H7 (cell line): ENCODE measurements around the gene GMPS. TPM values are rescaled to one million over a fixed set of nuclear protein-coding genes. Genes with fewer than 3 reads are reported as not detected.
"Not testable (repeated sequence)": the region's sequence is repeated elsewhere in the genome, so short reads cannot be mapped to it uniquely, and the experiment has no call there.

Source experiments
- DNase-seq: peaks from one replicate; pipeline ENCODE4 v3.0.0; 2012
- H3K27me3 ChIP-seq: 2 replicates; pipeline ENCODE4 v1.6.0; 2011; ENCODE audit warnings: mild to moderate bottlenecking, low read length; ENCODE audit not compliant: control insufficient read depth, insufficient read depth
- H3K36me3 ChIP-seq: replicated peaks from 2 replicates; pipeline ENCODE4 v1.5.1; 2011; ENCODE audit warnings: low read length; ENCODE audit not compliant: control insufficient read depth, insufficient read depth
- H3K4me3 ChIP-seq: 2 replicates; pipeline ENCODE4 v1.5.1; 2011; ENCODE audit warnings: low read depth, mild to moderate bottlenecking, control low read depth, low read length, moderate library complexity; ENCODE audit not compliant: insufficient read depth
- total RNA-seq: library from RNA; depleted of rRNA; stranded (reverse); fragments of >200 nt; shearing (Covaris generic); gene quantifications from 2 replicates; pipeline ENCODE4 v1.2.3, GENCODE V29; 2014; rRNA removed

Gene GMPS
- total RNA-seq = 86.5 and 116 TPM in 2 replicates

DNA sequence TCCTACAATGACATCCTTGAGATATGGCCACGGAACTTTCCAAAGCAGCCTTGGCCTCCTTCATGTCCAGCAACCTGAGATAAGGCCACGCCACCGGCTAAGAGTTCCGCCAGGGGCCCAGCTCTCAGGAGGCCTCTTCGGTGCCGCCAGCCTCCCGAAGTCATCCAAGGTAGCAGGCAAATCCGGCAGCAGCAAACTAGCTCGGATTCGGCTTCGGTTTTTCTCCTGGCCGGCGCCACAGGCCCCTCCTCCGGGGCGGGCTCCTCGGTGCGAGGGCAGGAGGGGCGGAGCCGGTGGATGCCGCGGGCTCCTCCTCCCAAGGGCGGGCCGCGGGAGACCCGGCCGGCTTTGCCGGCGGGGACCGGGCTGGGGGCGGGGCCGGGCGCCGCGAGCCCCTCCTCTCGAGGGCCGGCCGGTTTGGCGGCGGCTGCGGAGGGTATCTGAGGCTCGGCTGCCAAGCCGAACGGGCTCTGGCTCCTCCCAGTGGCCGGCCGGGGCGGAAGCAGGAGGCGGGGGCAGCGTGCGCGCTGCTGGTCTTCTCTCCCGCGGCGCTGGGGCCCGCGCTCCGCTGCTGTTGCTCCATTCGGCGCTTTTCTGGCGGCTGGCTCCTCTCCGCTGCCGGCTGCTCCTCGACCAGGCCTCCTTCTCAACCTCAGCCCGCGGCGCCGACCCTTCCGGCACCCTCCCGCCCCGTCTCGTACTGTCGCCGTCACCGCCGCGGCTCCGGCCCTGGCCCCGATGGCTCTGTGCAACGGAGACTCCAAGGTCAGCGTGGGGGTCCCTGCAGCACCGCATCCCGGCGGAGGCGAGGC is at the start of gene GMPS:
Gene GMPS, plus strand, starts transcription at position 518 of the 812 bp plus-strand sequence. Its CDS starts 221 bp downstream, at position 739.
- Histone ChIP-seq H3K36me3 (no peaks in the 10 kb centered on the region), H3K4me3 (peak within 1 kb of the TSS; percentile 93), H3K27me3 (no peaks in the 10 kb centered on the region)
- peak; percentile 98 for DNase-seq

DNA sequence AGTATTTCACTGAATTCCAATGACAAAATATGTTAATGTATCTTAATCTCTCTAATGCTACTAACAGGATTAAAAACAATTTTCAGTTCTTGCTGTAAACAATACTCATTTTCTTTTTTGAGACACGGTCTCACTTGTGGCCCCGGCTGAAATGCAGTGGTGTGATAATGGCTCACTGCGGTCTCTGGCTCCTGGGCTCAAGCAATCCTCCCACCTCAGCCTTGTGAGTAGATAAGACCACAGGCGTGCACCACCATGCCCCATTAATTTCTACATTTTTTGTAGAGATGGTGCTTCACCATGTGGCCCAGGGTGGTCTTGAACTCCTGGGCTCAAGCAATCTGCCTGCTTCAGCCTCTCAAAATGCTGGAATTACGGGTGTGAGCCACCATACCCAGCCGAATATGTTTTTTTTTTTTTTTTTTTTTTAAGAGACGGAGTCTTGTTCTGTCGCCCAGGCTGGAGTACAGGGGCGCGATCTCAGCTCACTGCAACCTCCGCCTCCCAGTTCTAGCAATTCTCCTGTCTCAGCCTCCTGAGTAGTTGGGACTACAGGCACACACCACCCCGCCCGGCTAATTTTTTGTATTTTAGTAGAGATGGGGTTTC is 41.9 kb upstream of the GMPS start:
- not testable (repeated sequence) for H3K27me3 ChIP-seq, H3K4me3 ChIP-seq, DNase-seq, H3K36me3 ChIP-seq

DNA sequence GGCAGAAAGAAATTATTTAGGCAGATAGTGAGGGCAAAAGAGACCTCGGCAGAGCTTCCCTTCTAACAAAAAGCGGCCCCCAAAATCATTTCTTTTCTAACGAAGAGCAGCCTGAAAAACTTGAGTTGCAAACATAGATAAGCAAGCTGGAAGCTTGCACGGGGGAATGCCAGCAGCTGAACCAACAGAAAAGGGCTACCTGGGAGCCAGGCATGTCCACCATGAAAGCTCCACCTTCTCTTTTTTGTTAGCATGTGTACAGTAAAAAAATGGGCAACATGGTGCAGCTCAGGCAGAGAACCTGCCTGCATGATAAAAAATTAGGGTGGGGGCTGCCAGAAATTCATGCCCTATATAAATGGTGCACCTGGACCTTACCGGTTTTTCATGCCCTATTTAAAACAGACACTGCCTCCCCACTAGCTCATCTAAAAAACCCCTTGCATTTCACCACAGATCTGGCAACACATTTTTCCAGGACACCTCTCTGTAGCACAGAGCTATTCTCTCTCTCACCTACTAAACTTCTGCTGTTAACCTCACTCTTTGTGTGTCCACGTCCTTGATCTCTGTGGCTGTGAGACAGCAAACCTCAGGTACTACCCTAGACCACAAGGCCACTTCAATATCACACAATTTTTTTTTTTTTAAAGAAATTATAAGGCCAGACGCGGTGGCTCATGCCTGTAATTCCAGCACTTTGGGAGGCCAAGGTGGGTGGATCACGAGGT is 34.9 kb upstream of the GMPS start:
- no peaks in the 10 kb centered on the region; the same call in none of the 2 replicates for H3K36me3 ChIP-seq
- H3K27me3 ChIP-seq = no peaks in the 10 kb centered on the region
- DNase-seq = no peak
- H3K4me3 ChIP-seq = no peak overlapping the region

DNA sequence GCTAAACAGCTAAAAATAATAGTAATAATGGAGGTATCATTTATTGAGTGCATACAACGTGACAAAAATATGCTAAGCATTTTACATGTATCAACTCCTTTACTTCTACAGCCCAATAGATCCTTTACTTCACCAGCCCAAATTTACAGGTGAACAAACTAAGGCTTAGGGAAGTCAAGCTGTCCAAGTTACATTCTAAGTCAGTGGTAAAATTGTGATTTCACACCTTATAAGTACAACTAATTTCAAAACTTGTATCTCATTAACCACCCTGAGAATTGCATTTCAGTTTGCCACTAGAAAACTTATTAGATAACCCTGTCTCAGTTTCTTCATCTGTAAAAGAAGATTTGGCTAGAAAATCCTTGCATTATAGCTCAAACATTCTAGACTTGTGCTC is 26.9 kb upstream of the GMPS start:
- DNase-seq = no peak
- H3K4me3 ChIP-seq = no peak overlapping the region
- H3K27me3 ChIP-seq = no peaks in the 10 kb centered on the region
- no peaks in the 10 kb centered on the region for H3K36me3 ChIP-seq

DNA sequence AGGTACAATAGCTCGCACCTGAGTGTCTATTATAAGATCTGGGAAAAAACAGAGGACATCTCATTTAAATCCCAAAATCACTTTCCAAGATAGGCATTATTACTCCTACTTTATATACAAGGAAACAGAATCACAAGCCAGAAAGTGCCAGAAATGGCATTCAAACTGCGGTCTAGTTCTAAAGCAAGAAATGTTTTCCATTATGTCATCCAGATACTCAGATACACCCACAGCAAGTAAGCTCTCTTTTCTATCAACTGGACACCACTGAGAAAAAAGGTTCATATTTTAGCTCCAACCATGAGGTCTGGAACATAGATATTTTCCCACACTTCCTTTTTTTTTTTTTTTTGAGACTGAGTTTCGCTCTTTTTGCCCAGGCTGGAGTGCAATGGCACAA is 24.3 kb upstream of the GMPS start:
- H3K36me3 ChIP-seq = no peaks in the 10 kb centered on the region
- DNase-seq = no peak
- no peaks in the 10 kb centered on the region for H3K27me3 ChIP-seq
- no peak overlapping the region for H3K4me3 ChIP-seq

DNA sequence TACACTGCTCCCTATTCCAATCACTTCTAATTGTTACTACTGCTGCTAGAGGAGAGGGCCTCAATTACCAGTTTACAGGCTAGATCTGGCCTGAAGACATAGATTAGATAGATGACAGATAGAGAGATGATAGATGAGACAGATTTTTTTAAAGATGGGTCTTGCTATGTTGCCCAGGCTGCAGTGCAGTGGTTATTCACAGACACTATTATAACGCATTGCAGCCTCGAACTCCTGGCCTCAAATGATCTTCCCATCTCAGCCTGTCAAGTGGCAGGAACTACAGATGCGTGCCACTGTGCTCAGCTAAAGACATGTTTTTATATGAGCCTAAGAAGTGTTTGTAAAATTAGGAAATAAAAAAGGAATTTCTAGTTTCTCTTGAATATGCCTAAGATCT is 22.5 kb upstream of the GMPS start:
- Histone ChIP-seq H3K36me3 (no peaks in the 10 kb centered on the region), H3K27me3 (no peaks in the 10 kb centered on the region), H3K4me3 (no peak overlapping the region)
- no peak for DNase-seq

DNA sequence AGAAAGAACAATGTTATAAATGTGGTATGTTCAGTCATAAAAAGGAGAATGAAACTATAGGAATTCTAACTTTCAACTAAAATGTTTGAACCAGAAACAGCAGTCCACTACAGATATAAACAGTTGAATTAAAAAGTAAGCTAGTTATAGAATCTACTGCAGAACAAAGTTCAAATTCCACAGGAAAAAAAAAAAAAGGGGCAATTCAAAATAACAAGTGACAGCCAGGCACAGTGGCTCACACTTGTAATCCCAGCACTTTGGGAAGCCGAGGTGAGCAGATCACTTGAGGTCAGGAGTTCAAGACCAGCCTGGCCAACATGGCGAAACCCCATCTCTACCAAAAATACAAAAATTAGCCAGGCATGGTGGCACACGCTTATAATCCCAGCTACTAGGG is 21.0 kb upstream of the GMPS start:
- H3K27me3 ChIP-seq, DNase-seq, H3K4me3 ChIP-seq, H3K36me3 ChIP-seq: not testable (repeated sequence)

DNA sequence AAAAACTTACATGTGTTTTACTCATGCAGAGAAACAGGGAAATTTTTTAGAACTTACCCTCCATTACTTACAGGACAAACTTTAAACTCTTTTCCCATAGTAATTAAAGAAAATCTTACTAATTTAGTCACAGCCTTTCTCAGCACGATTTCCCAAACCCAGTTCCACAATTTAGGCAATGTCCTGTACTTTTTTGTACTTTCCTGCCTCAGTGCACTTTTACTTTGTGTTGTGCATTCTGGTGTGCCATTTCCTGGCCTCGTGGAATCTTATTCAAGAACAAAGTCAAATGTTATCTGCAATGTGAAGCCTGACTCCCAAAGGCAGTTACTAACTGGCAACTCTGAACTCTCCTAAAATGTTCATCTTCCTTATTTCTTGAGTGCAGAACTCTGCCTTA is 18.1 kb upstream of the GMPS start:
- Histone ChIP-seq H3K4me3 (peak overlapping the region; percentile 89), H3K27me3 (no peaks in the 10 kb centered on the region), H3K36me3 (no peaks in the 10 kb centered on the region)
- no peak for DNase-seq

DNA sequence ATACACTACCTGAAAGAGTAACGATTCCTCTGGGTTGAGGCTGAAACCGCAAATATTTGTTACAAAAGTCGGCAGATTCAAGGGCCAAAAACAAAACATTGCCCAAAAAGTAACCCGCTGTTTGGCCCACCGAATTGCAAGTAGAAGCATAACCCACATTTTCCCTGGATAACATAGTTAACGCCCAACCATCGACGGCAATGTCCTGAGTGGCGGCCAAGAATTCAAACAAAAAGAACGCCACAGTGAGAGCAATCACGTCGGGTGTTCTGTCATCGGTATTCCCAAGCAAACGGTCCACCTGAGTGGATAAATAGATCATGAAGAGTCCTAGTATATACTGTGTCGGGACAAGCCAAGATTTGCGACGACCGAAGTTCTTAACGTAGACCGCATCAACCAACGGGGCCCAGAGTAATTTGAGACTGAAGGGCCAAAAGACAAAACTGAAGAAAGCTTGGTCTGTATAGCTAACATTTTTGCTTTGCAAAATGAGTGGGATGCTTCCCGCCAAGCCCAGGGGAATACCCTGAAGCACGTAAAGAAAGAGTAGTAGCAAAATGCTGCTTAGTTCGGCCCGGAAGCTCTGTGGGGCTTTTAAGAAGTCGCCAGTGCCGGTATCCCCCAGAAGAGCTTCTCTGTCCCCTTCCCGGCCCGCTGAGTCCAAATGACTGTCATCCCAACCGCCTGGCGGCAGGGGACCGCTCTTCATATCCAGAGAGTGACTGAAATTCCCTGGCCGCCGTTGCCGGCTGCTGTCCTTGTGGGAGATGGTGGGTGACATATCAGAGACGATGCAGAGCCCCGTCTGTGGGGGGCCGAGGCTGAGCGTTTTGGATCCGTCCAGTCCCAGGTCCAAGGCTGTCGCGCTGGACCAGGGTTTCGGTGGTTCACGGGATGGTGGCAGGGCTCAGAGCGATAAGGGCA is 17.0 kb upstream of the GMPS start:
- no peak for DNase-seq
- Histone ChIP-seq H3K27me3 (no peaks in the 10 kb centered on the region), H3K36me3 (no peaks in the 10 kb centered on the region), H3K4me3 (peak overlapping the region; percentile 89)

DNA sequence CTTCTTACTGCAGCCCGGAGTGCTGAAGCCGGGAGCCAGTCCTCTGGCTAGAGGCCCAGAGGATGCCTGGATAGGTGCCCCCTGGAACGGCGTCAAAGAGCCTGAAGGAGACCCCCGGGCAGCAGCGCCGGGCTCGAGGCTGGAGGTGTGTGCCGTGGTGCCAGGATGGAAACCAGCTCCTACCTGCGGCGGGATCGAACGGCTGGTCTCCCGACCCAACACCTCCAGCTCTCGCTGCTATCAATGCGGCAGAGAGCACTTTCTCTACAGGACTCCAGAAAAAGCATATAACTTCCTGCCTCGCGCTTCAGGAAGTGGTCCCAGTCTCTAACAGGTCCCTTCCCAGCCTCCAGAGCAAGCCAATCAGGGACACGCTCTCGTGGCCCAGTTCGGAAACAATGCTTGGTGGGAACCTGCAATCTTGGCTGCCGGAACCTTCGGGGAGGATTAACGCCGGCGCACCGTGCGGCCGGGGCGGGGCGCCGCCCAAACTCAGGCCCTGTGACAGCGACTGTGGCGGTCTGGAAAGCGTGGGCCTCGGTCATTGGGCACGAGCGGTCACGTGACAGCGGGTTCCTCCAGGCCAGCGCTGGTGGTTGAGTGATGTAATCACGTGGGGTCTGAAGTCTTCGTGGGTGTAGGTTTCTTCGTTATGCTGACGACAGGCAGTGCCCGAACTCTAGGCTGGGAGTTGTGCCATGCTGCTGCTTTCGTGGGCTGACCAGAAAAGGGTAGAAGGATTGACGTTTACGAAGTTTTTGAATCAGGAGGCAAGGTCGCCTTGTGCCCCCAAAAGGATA is 16.1 kb upstream of the GMPS start, which contains the start of gene SLC33A1:
Gene SLC33A1, minus strand, starts transcription at position 287 of the 800 bp plus-strand sequence. CDS start 430 bp downstream, outside the sequence.
- Histone ChIP-seq H3K36me3 (no peaks in the 10 kb centered on the region), H3K27me3 (no peaks in the 10 kb centered on the region), H3K4me3 (peak within 1 kb of the TSS; percentile 89)
- peak; percentile 97 for DNase-seq

DNA sequence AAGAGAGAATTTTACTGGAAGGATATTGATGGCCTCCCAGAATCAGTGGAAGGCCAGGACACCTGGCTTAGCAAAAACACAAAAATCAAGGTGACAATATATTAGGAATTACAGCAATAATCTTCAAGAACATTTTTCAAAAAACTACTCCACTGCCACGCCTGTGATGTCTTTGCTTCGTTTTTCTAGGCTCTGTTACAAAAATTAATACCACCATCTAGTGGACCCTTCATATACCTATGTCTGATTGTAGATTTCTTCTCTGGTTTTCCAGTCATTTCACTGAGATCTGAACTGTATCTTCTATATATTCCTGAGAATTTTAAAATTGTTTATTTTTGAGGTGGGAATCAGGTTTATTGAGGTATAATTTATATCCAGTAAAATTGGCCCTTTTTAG is 10.6 kb upstream of the GMPS start:
- DNase-seq = no peak
- Histone ChIP-seq H3K36me3 (no peaks in the 10 kb centered on the region), H3K4me3 (no peak overlapping the region), H3K27me3 (no peaks in the 10 kb centered on the region)

DNA sequence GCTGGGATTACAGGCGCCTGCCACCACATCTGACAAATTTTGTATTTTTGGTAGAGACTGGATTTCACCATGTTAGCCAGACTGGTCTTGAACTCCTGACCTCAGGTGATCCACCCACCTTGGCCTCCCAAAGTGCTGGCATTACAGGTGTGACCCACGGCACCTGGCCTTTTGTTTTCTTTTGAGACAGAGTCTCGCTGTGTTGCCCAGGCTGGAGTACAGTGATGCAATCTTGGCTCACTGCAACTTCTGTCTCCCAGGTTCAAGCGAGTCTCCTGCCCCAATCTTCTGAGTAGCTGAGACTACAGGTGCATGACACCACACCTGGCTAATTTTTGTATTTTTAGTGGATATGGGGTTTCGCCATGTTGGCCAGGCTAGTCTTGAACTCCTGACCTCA is 10.0 kb upstream of the GMPS start:
- DNase-seq, H3K4me3 ChIP-seq, H3K36me3 ChIP-seq, H3K27me3 ChIP-seq: not testable (repeated sequence)

DNA sequence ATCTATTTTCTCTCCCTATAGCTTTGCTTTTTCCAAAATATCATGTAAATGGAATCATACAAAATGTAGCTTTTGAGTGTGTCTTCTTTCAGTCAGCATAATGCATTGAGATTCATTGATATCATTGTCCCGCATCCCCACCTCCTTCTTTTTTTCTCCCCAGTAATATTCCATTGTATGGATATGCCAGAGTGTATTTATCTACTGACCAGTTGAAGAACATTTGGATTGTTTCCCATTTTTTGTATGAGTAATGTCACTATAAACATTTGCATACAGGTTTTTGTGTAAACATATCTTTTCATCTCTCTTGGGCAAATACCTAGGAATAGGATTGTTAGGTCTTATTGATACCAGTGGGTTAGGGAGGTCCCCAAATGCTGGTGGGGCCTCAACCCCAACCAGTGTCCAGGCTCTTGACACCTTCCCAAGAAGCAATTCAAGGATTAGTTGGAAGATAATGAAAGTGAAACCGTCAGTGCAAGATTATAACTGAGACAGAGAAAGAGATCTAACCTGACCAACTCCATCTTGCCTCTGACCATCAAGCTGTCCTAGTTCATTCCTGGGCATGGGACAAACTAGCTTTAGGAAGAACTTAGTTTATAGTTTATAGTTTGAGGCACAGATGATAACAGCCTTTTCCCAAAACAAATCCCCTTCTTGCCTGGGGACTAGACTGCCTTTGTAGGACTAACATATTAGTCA is 8.8 kb upstream of the GMPS start:
- no peak for DNase-seq
- Histone ChIP-seq H3K4me3 (no peak overlapping the region), H3K36me3 (no peaks in the 10 kb centered on the region), H3K27me3 (no peaks in the 10 kb centered on the region)
